A549 (cell line): ENCODE measurements around the gene POMT2.

Experiments
- HOXA7 ChIP-seq: fragments of 250-450 bp; sonication (Bioruptor Pico); IDR thresholded peaks from 2 replicates; pipeline ENCODE4 v1.5.0; 2020; ENCODE audit warnings: mild to moderate bottlenecking, moderate library complexity
- HOXB13 ChIP-seq: fragments of 250-450 bp; sonication (Bioruptor Pico); IDR thresholded peaks from 2 replicates; pipeline ENCODE4 v1.5.0; 2020; ENCODE audit warnings: low read depth, mild to moderate bottlenecking, moderate library complexity
- MAFK ChIP-seq: fragments of 450-650 bp; IDR thresholded peaks from 2 replicates; pipeline ENCODE4 v1.6.1; 2014; ENCODE audit not compliant: partially characterized antibody
- RARB ChIP-seq: fragments of 250-450 bp; sonication (Bioruptor Pico); IDR thresholded peaks from 2 replicates; pipeline ENCODE4 v1.8.0; 2021; ENCODE audit warnings: mild to moderate bottlenecking, moderate library complexity
- TF ChIP-seq, protein P1 (sequence below): fragments of 150-350 bp; IDR thresholded peaks from 2 replicates; pipeline ENCODE4 v1.6.1; 2014; ENCODE audit warnings: low read depth, mild to moderate bottlenecking, low read length
- TF ChIP-seq, protein P2 (sequence below): fragments of >200 bp; sonication (Bioruptor Twin); formaldehyde crosslinking; IDR thresholded peaks from 3 replicates; pipeline ENCODE4 v1.5.1; 2016
- TF ChIP-seq, protein P3 (sequence below): fragments of 450-650 bp; IDR thresholded peaks from 2 replicates; pipeline ENCODE4 v1.6.1; 2014; ENCODE audit warnings: antibody characterized with exemption

DNA sequence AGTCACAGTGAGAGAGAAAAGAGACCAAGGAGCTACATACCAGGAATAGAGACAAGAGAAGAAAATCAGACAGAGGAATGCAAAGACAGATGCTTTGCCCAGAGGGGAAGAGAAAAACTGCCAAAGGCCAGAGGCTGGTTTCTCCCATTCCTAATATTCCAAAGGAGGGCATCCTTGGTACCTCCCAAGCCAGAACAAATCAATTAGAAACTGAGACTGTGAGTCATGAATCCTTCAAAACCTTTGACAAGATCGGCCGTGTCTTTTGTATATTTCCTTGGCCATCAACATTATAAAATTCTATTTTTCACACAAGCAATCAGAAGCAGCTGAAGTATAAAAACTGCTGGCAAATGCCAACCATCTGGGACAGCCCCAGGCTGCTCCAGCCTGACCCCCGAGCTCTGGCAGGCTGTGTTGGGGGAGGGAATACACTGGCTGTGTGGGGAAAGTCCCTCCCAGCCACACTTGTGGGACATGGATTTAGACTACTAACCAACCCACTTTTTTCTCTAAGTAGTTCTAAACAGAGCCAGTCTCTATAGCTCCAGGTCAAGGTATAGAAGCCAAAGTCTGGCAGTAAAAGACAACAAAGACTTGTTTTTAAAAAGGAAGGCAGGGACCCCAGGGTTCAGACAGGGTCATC is 13.7 kb downstream of the POMT2 start:
- TF ChIP-seq, protein P1, sequence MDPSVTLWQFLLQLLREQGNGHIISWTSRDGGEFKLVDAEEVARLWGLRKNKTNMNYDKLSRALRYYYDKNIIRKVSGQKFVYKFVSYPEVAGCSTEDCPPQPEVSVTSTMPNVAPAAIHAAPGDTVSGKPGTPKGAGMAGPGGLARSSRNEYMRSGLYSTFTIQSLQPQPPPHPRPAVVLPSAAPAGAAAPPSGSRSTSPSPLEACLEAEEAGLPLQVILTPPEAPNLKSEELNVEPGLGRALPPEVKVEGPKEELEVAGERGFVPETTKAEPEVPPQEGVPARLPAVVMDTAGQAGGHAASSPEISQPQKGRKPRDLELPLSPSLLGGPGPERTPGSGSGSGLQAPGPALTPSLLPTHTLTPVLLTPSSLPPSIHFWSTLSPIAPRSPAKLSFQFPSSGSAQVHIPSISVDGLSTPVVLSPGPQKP = no peak
- no peak for TF ChIP-seq HOXA7 (CRISPR knock-in tag)
- TF ChIP-seq, protein P2, sequence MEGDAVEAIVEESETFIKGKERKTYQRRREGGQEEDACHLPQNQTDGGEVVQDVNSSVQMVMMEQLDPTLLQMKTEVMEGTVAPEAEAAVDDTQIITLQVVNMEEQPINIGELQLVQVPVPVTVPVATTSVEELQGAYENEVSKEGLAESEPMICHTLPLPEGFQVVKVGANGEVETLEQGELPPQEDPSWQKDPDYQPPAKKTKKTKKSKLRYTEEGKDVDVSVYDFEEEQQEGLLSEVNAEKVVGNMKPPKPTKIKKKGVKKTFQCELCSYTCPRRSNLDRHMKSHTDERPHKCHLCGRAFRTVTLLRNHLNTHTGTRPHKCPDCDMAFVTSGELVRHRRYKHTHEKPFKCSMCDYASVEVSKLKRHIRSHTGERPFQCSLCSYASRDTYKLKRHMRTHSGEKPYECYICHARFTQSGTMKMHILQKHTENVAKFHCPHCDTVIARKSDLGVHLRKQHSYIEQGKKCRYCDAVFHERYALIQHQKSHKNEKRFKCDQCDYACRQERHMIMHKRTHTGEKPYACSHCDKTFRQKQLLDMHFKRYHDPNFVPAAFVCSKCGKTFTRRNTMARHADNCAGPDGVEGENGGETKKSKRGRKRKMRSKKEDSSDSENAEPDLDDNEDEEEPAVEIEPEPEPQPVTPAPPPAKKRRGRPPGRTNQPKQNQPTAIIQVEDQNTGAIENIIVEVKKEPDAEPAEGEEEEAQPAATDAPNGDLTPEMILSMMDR = no peak
- TF ChIP-seq, protein P3, sequence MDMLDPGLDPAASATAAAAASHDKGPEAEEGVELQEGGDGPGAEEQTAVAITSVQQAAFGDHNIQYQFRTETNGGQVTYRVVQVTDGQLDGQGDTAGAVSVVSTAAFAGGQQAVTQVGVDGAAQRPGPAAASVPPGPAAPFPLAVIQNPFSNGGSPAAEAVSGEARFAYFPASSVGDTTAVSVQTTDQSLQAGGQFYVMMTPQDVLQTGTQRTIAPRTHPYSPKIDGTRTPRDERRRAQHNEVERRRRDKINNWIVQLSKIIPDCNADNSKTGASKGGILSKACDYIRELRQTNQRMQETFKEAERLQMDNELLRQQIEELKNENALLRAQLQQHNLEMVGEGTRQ = no peak
- TF ChIP-seq RARB (CRISPR knock-in tag) = no peak
- TF ChIP-seq HOXB13 = no peak
- TF ChIP-seq MAFK = no peak
